DND-41 (cell line): ENCODE results near the gene ZNG1C.
"Not testable (repeated sequence)": the region's sequence is repeated elsewhere in the genome, so short reads cannot be mapped to it uniquely, and the experiment has no call there.

Experiments
- EZH2 ChIP-seq: IDR thresholded peaks from 3 replicates; pipeline ENCODE4 v1.6.1; 2012; ENCODE audit warnings: borderline replicate concordance, low read depth, mild to moderate bottlenecking, moderate library complexity, low read length, inconsistent platforms; ENCODE audit not compliant: severe bottlenecking
- TF ChIP-seq, protein P1 (sequence below): IDR thresholded peaks from 2 replicates; pipeline ENCODE4 v1.5.1; 2012; ENCODE audit warnings: borderline replicate concordance, low read length, moderate library complexity, mild to moderate bottlenecking; ENCODE audit not compliant: poor library complexity, severe bottlenecking; ENCODE audit errors: extremely low read depth

GRCh38 chr9:68311208-68311607 is 69.4 kb downstream of the ZNG1C start:
- TF ChIP-seq, protein P1, sequence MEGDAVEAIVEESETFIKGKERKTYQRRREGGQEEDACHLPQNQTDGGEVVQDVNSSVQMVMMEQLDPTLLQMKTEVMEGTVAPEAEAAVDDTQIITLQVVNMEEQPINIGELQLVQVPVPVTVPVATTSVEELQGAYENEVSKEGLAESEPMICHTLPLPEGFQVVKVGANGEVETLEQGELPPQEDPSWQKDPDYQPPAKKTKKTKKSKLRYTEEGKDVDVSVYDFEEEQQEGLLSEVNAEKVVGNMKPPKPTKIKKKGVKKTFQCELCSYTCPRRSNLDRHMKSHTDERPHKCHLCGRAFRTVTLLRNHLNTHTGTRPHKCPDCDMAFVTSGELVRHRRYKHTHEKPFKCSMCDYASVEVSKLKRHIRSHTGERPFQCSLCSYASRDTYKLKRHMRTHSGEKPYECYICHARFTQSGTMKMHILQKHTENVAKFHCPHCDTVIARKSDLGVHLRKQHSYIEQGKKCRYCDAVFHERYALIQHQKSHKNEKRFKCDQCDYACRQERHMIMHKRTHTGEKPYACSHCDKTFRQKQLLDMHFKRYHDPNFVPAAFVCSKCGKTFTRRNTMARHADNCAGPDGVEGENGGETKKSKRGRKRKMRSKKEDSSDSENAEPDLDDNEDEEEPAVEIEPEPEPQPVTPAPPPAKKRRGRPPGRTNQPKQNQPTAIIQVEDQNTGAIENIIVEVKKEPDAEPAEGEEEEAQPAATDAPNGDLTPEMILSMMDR, result not testable (repeated sequence)
- TF ChIP-seq EZH2, result not testable (repeated sequence)
